CD4-positive, alpha-beta T cell treated with Interleukin-15 for 4 hours (primary cell): ENCODE results near the gene ZSCAN22.
"Not testable (repeated sequence)": the region's sequence is repeated elsewhere in the genome, so short reads cannot be mapped to it uniquely, and the experiment has no call there.

ENCODE experiments used
- DNase-seq: peaks from one replicate; pipeline ENCODE4 v3.0.0-alpha.2; 2020; ENCODE audit warnings: low spot score

Gene ZSCAN22

DNA sequence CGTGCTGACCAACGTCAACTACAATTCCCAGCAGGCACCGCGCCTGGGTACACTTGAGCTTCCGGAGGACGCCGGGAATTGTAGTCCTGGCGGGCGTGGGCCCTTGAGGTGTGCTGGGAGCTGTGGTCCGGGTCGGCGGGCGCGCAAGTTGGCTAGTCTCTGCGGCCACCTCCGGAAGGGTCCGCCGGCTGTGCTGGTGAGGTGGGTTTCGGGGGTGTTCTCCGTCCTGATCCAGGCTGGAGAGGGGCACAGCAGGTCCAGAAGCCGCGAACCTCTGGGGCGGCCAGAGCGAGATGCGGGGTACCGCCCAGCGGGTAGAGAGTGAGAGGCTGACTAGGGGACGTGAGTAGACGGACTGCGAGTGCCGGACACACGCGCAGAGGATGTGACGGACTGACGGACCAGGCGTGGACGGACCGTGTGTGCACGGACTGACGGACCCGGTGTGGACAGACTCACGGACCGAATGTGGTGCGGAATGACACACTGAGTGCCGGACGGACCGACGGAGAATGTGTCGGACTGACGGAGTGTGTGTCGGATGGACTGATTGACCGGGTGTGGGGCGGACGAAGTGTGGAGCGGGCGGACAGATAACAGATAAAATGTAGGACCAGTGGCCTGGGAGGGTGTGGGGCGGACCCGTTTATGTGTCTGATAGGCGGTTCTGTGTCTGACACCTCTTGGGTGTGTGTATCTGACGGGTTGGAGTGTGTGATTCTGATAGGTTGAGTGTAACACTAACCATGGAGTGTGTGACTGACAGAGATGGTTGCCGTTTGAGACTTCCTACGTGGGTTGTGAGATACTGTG is at the start of gene ZSCAN22:
Gene ZSCAN22, plus strand, starts transcription at position 81 of the 813 bp plus-strand sequence. CDS start 7,809 bp downstream, outside the sequence.
- DNase-seq, result peak; percentile 89

DNA sequence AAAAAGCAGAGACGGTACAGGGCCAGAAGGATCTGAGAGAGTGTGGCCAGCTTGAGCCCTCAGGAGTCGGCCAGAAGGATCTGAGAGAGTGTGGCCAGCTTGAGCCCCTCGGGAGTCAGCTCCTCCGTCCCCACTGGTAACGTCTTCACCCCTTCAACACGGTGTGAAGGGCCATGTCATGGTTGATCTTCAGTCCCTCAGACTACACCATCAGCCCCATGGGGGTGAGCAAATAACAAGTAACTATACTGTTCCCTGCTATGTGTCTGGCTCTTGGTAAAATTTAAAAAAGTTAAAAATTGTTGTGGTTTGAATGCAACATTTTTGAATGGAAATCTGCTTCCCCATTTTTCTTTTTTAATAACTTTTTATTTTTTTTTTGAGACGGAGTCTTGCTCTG is 49.6 kb upstream of the ZSCAN22 start:
- no peak for DNase-seq

- DNase-seq, result no peak
These were observed 48.9 kb upstream of the ZSCAN22 start for GRCh38 chr19:58277748-58278540.

DNA sequence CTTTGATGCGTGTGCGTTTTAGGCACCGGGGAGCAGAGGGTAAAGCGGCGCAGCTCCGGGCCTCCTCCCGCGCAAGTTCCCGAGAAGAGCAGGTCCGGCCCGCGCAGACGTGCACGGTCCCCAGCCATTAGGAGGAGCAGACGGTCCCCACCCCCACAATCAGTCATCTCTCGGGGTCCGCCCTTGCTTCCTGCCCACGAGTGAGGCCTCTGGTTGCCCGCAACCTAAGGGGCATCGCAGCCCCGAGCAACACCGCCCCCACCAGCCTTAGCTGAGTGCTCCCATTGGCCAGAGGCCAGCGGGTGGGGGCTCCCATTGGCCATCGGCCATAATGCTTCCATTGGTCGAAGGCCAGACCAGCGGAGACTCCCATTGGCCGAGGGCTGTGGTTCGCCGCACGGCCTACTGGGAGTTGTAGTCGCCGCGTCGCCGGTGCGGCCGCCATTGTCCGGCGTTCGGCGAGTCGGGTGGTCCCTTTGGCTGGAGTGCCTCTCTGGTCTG is 48.2 kb upstream of the ZSCAN22 start, which contains the start of gene ZNF8:
Gene ZNF8, plus strand, starts transcription at position 415 of the 501 bp plus-strand sequence. CDS start 127 bp downstream, outside the sequence.
- peak; percentile 99 for DNase-seq

DNA sequence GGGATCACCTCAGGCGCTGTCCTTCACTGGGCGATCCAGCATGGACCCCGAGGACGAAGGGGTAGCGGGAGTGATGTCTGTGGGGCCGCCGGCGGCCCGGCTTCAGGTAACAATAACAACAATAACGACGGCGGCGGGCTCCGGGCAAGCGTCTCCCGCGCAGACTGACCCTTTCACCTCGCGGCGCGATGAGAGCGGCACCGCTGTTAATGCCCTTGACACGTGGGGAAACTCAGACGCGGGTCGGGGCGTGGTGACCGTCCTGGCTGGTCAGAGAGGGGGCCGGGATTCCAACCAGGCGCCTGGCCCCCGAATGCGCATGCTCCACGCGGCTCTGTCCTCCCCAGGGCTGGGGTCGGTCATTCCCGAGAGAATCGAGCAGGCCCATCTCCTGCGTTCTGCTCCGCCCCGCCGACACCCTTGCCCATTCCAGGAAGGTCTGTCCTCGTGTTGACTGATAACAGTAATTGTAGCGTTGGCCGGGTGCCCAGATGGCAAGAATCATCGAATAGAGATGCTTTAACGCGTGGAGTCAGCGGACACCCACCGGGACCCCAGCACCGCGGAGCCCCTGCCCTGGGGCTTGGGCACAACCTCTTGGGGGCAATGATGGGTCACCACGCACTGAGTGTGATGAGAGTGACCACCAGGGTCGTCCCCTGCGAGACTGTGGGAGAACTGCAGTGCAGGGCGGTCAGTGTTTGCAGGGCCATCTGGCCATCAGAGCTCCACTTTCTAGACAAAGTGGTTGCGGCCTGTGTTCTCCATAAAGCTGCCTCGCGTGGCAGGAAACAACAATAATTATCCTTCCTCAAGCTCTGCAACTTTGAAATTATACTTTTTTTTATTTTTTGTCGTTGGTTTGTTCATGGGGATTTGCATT is 47.5 kb upstream of the ZSCAN22 start:
- peak; percentile 11 for DNase-seq

GRCh38 chr19:58279925-58280316 is 46.9 kb upstream of the ZSCAN22 start:
- DNase-seq, result no peak

- no peak for DNase-seq
These were observed 42.6 kb upstream of the ZSCAN22 start for GRCh38 chr19:58284199-58284598.

- DNase-seq, result no peak
These were observed 34.9 kb upstream of the ZSCAN22 start for GRCh38 chr19:58291943-58292342.

GRCh38 chr19:58294743-58295374 is 31.9 kb upstream of the ZSCAN22 start:
- DNase-seq, result no peak

DNA sequence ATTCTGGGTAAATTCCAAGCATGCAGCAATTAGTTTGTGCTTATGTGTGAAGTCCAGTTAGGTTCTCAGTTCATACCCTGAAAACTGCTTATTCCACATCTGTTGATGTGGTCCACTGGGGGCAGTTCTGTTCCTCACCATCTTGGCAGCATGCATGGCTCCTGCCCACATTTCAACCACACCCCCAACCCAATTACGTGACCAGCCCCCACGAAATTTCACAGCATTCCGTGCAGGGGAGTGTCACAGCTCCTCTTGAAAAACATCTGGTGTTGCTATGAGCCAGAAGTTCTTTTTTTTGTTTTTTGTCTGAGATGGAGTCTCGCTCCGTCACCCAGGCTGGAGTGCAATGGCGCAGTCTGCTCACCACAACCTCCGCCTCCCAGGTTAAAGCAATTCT is 30.7 kb upstream of the ZSCAN22 start:
- no peak for DNase-seq

- DNase-seq, result no peak
These were observed 26.2 kb upstream of the ZSCAN22 start for GRCh38 chr19:58300620-58301019.

GRCh38 chr19:58304255-58304654 is 22.5 kb upstream of the ZSCAN22 start:
- DNase-seq, result no peak

DNA sequence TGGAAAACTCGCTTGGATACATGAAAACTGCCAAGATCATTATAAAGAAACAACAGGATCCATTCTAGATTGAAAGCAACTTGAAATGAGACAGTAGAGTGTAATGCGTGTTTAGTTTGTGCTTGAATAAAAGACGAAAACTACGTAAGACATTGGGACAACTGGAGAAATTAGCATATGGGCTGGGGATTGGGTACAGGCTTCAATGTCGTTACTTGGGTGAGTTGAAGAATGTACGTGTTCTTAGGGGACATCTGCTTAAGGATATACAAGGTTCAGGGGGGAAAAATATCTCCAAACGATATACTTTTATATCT is 22.1 kb upstream of the ZSCAN22 start:
- DNase-seq, result no peak

- DNase-seq, result peak; percentile 95
These were observed 21.5 kb upstream of the ZSCAN22 start, which contains the start of gene ERVK3-1 for GRCh38 chr19:58305065-58305931. Gene ERVK3-1, plus strand, starts transcription at chr19:58305377. Its CDS starts 6,792 bp downstream, at chr19:58312169.

DNA sequence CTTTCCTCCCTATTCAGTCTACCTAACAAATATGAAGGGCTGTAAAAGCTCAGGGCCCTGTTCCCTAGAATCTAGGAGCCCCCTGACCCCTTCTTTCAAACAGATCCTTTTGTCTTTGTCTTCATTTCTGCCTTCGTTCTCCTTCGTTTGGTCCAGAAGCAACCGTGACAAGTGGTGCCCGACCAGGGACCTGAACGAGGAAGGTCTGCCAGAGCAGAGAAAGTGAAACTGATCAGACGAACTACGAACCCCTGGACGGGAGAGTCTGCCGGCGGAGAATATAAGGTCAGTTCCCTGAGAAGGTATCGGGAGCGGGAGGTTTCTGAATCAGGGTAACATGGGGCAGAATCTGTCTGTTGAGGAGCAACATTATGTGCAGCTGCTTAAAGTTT is 20.9 kb upstream of the ZSCAN22 start:
- DNase-seq, result no peak

- no peak for DNase-seq
These were observed 19.1 kb upstream of the ZSCAN22 start for GRCh38 chr19:58307736-58308135.

- not testable (repeated sequence) for DNase-seq
These were observed 16.1 kb upstream of the ZSCAN22 start for GRCh38 chr19:58310685-58311084.

DNA sequence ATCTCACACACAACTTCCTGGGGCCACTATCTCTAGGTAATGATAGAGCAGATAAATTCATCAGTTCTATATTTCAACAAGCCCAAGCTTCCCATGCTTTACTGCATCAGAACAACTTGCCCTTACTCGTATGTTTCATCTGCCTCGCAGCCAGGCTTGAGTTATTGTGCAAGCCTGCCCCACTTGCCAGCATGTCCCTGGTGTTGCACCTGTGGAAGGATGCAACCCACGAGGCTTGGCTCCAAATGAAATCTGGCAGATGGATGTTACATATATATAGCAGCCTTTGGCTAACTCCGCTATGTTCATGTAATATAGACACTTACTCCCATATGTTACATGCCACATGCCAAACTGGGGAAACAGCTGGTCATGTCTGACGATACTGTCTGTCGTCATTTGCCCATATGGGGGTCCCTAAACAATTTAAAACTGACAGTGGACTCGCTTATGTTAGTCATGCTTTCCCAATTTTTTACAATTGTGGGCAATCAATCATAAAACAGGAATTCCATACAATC is 15.4 kb upstream of the ZSCAN22 start:
- no peak for DNase-seq

GRCh38 chr19:58315580-58315979 is 11.2 kb upstream of the ZSCAN22 start:
- no peak for DNase-seq

DNA sequence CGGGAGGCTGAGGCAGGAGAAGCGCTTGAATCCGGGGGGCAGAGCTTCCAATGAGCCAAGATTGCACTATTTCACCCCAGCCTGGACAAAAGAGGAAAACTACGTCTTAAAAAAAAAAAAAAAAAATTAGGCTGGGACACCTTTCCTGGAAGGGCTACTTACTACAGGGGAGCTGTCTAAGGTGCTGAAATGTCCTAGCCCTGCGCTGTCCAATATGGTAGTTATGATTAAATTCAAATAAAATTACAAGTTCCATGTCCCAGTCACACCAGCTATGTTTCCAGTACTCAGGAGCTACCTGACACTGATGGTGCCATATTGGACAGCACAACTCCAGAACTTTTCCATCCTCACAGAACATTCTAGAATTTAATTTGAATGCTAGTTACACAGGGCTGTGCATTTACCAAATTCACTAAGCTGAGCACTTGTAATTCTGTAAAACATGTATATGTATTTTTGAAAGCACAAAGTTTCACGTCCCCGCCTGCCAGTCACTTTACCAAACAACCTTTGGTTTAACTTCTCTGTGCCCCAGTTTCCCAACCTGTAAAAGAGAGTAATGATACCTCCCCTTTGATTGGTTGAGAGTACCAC is 9.2 kb upstream of the ZSCAN22 start:
- no peak for DNase-seq
